Measurements from ENCODE around the gene COPS6.

The COPS6 gene

DNA sequence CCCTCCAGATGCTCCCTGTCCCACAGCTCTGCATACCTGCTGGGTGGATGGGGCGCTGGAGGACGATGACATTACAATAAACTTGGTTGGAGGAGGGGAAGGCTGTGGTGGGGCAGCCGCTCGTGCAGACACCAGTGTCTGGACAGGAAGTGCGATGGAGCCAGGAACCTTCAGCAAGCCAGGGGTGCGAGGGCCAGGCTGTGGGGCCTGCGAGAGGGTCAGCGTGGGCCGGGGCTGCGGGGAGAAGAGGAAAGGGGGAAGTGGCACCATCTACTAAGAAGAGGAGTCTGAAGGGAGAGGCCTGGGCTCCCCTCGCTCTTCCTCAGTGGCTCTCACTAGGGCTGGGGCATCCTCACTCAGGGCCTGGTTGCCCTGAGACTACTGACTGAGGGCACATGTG is 19.1 kb downstream of the COPS6 start:
- no peak overlapping the region for H3K4me3 ChIP-seq (ENCODE audit: low read depth, low read length)
- no peaks in the 10 kb centered on the region for H3K9me3 ChIP-seq
- H3K4me1 ChIP-seq: no peaks in the 10 kb centered on the region
- TF ChIP-seq, protein P1, sequence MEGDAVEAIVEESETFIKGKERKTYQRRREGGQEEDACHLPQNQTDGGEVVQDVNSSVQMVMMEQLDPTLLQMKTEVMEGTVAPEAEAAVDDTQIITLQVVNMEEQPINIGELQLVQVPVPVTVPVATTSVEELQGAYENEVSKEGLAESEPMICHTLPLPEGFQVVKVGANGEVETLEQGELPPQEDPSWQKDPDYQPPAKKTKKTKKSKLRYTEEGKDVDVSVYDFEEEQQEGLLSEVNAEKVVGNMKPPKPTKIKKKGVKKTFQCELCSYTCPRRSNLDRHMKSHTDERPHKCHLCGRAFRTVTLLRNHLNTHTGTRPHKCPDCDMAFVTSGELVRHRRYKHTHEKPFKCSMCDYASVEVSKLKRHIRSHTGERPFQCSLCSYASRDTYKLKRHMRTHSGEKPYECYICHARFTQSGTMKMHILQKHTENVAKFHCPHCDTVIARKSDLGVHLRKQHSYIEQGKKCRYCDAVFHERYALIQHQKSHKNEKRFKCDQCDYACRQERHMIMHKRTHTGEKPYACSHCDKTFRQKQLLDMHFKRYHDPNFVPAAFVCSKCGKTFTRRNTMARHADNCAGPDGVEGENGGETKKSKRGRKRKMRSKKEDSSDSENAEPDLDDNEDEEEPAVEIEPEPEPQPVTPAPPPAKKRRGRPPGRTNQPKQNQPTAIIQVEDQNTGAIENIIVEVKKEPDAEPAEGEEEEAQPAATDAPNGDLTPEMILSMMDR (IDR thresholded peaks at IDR 0.05; ENCODE audit: low read depth, low read length): no peak
- peaks cover 46% of the 10 kb centered on the region for H3K36me3 ChIP-seq
- DNase-seq: no peak
- H3K27me3 ChIP-seq: no peaks in the 10 kb centered on the region

DNA sequence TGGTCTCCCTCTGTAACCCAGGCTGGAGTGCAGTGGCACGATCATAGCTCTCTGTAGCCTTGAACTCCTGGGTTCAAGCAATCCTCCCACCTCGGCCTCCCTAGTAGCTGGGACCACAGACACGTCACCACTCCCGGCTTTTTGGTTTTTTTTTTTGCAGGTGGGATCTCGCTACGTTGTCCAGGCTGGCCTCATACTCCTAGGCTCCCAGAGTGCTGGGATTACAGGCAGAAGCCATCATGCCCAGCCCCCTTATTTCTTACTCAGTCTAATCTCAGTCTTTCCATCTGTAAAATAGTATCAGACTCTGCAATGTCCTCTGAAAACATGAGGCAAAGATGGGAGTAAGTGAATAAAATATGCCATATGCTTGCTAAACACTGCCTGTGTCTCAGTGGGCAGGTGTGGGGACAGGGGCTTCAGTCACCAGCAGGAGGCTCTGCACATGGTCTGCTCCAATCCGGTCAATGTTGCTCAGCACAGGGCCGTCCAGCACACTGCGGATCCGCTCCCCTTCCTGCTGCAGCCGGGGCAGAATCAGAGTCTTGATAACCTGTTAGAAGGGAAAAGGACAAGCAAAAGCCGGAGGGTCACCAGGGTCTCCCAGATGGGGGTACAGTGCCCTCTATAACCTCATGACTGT is 20.9 kb downstream of the COPS6 start:
- DNase-seq: no peak
- Histone ChIP-seq H3K36me3 (peaks cover 55% of the 10 kb centered on the region), H3K4me3 (ENCODE audit: low read depth, low read length) (no peak overlapping the region), H3K27me3 (no peaks in the 10 kb centered on the region), H3K9me3 (no peaks in the 10 kb centered on the region), H3K4me1 (no peaks in the 10 kb centered on the region)
- TF ChIP-seq, protein P1 (IDR thresholded peaks at IDR 0.05; ENCODE audit: low read depth, low read length): peak; percentile 27

DNA sequence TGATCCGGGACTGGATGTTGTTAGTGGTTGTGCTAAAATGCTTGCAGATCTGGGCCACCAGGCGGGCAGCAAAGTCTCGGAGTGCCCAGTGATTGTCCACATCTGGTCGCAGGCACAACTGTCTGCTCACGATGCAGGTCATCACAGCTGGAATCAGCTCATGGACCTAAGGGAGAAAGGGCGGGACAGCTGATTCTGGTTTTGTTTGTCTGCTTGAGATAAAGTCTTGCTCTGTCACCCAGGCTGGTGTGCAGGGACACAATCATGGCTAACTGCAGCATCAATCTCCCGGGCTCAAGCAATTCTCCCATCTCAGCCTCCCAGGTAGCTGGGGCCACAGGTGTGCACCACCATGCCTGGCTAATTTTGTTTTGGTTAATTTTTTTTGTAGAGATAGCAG is 22.4 kb downstream of the COPS6 start:
- Histone ChIP-seq H3K9me3 (no peaks in the 10 kb centered on the region), H3K27me3 (no peaks in the 10 kb centered on the region), H3K36me3 (peaks cover 51% of the 10 kb centered on the region), H3K4me3 (ENCODE audit: low read depth, low read length) (no peak overlapping the region), H3K4me1 (no peaks in the 10 kb centered on the region)
- TF ChIP-seq, protein P1 (IDR thresholded peaks at IDR 0.05; ENCODE audit: low read depth, low read length): no peak
- no peak for DNase-seq

DNA sequence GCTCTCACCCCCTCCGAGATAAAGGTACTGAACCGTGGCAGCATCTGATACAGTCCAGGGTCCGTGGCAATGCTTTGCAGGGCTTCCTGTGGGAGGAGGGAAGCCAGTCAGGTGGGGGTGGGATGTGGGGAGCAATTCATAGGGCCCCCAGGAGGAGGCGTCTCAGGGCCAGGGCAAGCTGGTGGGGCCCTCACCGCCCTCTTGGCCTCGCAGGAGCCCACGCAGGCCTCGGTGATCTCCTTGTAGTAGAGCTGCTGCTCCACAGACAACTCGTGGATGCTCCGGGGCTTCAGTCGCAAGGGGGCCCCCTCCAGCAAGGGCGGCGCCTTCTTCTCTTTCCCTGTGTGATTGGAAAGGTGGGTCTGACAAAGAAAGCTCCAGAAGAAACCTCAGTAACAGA is 23.1 kb downstream of the COPS6 start:
- no peaks in the 10 kb centered on the region for H3K27me3 ChIP-seq
- no peak overlapping the region for H3K4me3 ChIP-seq (ENCODE audit: low read depth, low read length)
- H3K4me1 ChIP-seq: no peaks in the 10 kb centered on the region
- peaks cover 49% of the 10 kb centered on the region for H3K36me3 ChIP-seq
- H3K9me3 ChIP-seq: no peaks in the 10 kb centered on the region
- DNase-seq: no peak
- TF ChIP-seq, protein P1 (IDR thresholded peaks at IDR 0.05; ENCODE audit: low read depth, low read length): no peak

DNA sequence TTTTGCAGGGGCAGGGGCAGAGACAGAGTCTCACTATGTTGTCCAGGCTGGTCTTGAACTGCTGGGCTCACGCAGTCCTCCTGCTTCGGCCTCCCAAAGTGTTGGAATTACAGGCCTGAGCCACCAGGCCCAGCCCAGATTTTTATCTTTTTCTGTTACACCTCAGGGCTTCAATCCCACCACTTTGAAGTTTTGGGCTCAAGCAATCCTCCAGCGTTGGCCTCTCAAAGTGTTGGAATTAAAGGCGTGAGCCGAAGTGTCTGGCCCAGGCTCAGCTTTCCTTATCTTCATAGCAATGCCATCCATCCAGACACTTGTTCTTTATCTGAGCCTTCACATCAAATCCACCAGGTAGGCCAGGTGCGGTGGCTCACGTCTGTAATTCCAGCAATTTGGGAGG is 26.3 kb downstream of the COPS6 start:
- DNase-seq: no peak
- Histone ChIP-seq H3K36me3 (peaks cover 29% of the 10 kb centered on the region), H3K27me3 (no peaks in the 10 kb centered on the region), H3K4me3 (ENCODE audit: low read depth, low read length) (no peak overlapping the region), H3K4me1 (no peaks in the 10 kb centered on the region), H3K9me3 (no peaks in the 10 kb centered on the region)
- TF ChIP-seq, protein P1 (IDR thresholded peaks at IDR 0.05; ENCODE audit: low read depth, low read length): no peak

DNA sequence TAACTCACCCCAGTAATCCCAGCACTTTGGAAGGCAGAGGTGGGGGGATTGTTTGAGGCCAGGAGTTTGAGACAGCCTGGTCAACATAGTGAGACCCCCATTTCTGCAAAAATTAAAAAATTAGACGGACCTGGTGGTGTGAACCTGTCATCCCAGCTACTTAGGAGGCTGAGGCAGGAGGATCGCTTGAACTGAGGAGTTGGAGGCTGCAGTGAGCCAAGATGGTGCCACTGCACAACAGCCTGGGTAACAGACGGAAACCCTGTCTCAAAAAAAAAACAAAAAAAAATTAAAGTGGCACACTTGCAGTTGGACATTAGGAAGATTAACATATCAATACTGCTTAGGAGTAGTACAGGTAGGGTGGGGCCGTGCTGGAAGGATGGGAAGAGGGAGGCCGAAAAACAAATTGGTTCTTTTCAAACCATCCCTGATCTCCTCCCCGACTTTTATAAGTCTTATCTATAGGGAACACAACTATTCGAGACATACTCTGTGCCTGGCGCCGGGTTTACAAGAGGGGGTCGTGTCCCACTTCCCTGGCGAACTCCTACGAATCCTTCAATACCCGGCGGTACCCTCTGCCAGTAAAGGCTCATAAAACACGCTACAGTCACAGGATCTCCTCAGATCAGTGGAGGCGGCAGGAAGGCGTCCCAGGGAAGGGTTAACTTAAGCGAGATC is 29.8 kb downstream of the COPS6 start:
- DNase-seq: no peak
- peaks cover 5% of the 10 kb centered on the region for H3K36me3 ChIP-seq
- TF ChIP-seq, protein P1 (IDR thresholded peaks at IDR 0.05; ENCODE audit: low read depth, low read length): no peak
- no peaks in the 10 kb centered on the region for H3K4me1 ChIP-seq
- H3K4me3 ChIP-seq (ENCODE audit: low read depth, low read length): peak overlapping the region; percentile 99
- H3K27me3 ChIP-seq: no peaks in the 10 kb centered on the region
- H3K9me3 ChIP-seq: no peaks in the 10 kb centered on the region
